Naive B cell (primary cell): ENCODE measurements around the gene SERPINA10. TPM values are rescaled to one million over a fixed set of nuclear protein-coding genes. Genes with fewer than 3 reads are reported as not detected.
"Not testable (repeated sequence)": the region's sequence is repeated elsewhere in the genome, so short reads cannot be mapped to it uniquely, and the experiment has no call there.

ENCODE experiments used
- ATAC-seq, 2 donors: fragments of 150-1000 bp; cut with Tn5 transposase; 2 replicates each; pipeline ENCODE4 v1.10.0; 2021; ENCODE audit warnings: low read depth in 2 of 2, mild to moderate bottlenecking in 2 of 2, moderate library complexity in 2 of 2
- DNase-seq: peaks from one replicate; pipeline ENCODE4 v3.0.0; 2022
- H3K27ac Mint-ChIP-seq, 6 donors: one replicate each; pipeline ENCODE4 v1.8.0; 2020 to 2022; ENCODE audit warnings: mild to moderate bottlenecking in 6 of 6, mixed read lengths in 6 of 6, moderate library complexity in 5 of 6, inconsistent platforms in 2 of 6
- H3K27me3 Mint-ChIP-seq, 3 donors: one replicate each; pipeline ENCODE4 v1.8.0; 2021 to 2022; ENCODE audit warnings: mixed read lengths in 3 of 3, mild to moderate bottlenecking in 1 of 3
- H3K36me3 Mint-ChIP-seq, 2 donors: one replicate each; pipeline ENCODE4 v1.8.0; 2020 to 2022; ENCODE audit warnings: mixed read lengths in 2 of 2, inconsistent platforms in 1 of 2, mild to moderate bottlenecking in 1 of 2
- H3K4me1 Mint-ChIP-seq, 3 donors: one replicate each; pipeline ENCODE4 v1.8.0; 2020 to 2022; ENCODE audit warnings: mixed read lengths in 3 of 3, inconsistent platforms in 1 of 3, mild to moderate bottlenecking in 1 of 3, moderate library complexity in 1 of 3
- H3K4me3 Mint-ChIP-seq, 8 donors: one replicate each; pipeline ENCODE4 v1.8.0; 2020 to 2022; ENCODE audit warnings: mild to moderate bottlenecking in 8 of 8, mixed read lengths in 8 of 8, moderate library complexity in 8 of 8, inconsistent platforms in 2 of 8
- H3K9me3 Mint-ChIP-seq, 7 donors: one replicate each; pipeline ENCODE4 v1.8.0; 2020 to 2022; ENCODE audit warnings: mixed read lengths in 7 of 7, mild to moderate bottlenecking in 5 of 7, inconsistent platforms in 2 of 7, moderate library complexity in 1 of 7
- polyA plus RNA-seq, 6 donors: library from polyadenylated mRNA; unstranded; fragments of 300-500 nt; fragmentation: Illumina TruSeq; gene quantifications; one replicate each; pipeline ENCODE4 v1.2.3, GENCODE V29; 2021; ENCODE audit warnings: low read depth in 6 of 6

The SERPINA10 gene
- polyA plus RNA-seq, 6 donors from 2014 or later = not detected

GRCh38 chr14:94307410-94307992 lies 14.4 kb upstream of the SERPINA10 start:
- DNase-seq = no peak
- no peak overlapping the region for H3K4me3 Mint-ChIP-seq
- no peaks in the 10 kb centered on the region for H3K4me1 Mint-ChIP-seq
- peaks cover 13 to 29% (median 19%) of the 10 kb centered on the region in 7 donors for H3K9me3 Mint-ChIP-seq
- H3K27ac Mint-ChIP-seq = no peak overlapping the region
- peaks cover 0 to 15% of the 10 kb centered on the region in 2 donors for H3K36me3 Mint-ChIP-seq
- H3K27me3 Mint-ChIP-seq = peaks cover 0 to 9% (median 7%) of the 10 kb centered on the region in 3 donors
- ATAC-seq = no peak

- DNase-seq (no peak), ATAC-seq (no peak)
- Mint-ChIP-seq H3K27me3 (peaks cover 0 to 9% (median 7%) of the 10 kb centered on the region in 3 donors), H3K9me3 (peaks cover 13 to 29% (median 22%) of the 10 kb centered on the region in 7 donors), H3K36me3 (peaks cover 0 to 15% of the 10 kb centered on the region in 2 donors), H3K4me1 (no peaks in the 10 kb centered on the region), H3K27ac (peak overlapping the region in 1 of 6 donors; percentile 67), H3K4me3 (no peak overlapping the region)
Observed at GRCh38 chr14:94306047-94306978, 13.2 kb upstream of the SERPINA10 start.

- ATAC-seq (no peak), DNase-seq (no peak)
- H3K4me3 Mint-ChIP-seq = no peak overlapping the region
- peaks cover 0 to 15% of the 10 kb centered on the region in 2 donors for H3K36me3 Mint-ChIP-seq
- no peaks in the 10 kb centered on the region for H3K4me1 Mint-ChIP-seq
- peaks cover 0 to 9% (median 7%) of the 10 kb centered on the region in 3 donors for H3K27me3 Mint-ChIP-seq
- H3K27ac Mint-ChIP-seq = no peak overlapping the region
- H3K9me3 Mint-ChIP-seq = peaks cover 13 to 29% (median 22%) of the 10 kb centered on the region in 7 donors
Observed at GRCh38 chr14:94305620-94306019, 12.6 kb upstream of the SERPINA10 start.

- H3K36me3 Mint-ChIP-seq = peaks cover 0 to 15% of the 10 kb centered on the region in 2 donors
- H3K4me3 Mint-ChIP-seq = peak overlapping the region in 1 of 8 donors; percentile 44
- no peaks in the 10 kb centered on the region for H3K4me1 Mint-ChIP-seq
- H3K27me3 Mint-ChIP-seq = peaks cover 0 to 9% (median 7%) of the 10 kb centered on the region in 3 donors
- no peak for DNase-seq
- H3K27ac Mint-ChIP-seq = no peak overlapping the region
- ATAC-seq = no peak
- peaks cover 13 to 32% (median 22%) of the 10 kb centered on the region in 7 donors for H3K9me3 Mint-ChIP-seq
Observed at GRCh38 chr14:94304243-94304642, 11.2 kb upstream of the SERPINA10 start.

- DNase-seq = no peak
- Mint-ChIP-seq H3K4me3 (no peak overlapping the region), H3K4me1 (no peaks in the 10 kb centered on the region), H3K27me3 (peaks cover 0 to 3% (median 0%) of the 10 kb centered on the region in 3 donors), H3K36me3 (peaks cover 0 to 4% of the 10 kb centered on the region in 2 donors), H3K27ac (no peak overlapping the region), H3K9me3 (peaks cover 8 to 28% (median 16%) of the 10 kb centered on the region in 7 donors)
- no peak for ATAC-seq
Observed at GRCh38 chr14:94303111-94303510, 10.0 kb upstream of the SERPINA10 start.

- H3K27me3 Mint-ChIP-seq = peaks cover 0 to 5% (median 0%) of the 10 kb centered on the region in 3 donors
Observed at GRCh38 chr14:94298130-94298529, 5.1 kb upstream of the SERPINA10 start.

GRCh38 chr14:94296181-94296545 lies 3.1 kb upstream of the SERPINA10 start:
- H3K4me3 Mint-ChIP-seq, H3K36me3 Mint-ChIP-seq, DNase-seq, H3K27me3 Mint-ChIP-seq, H3K27ac Mint-ChIP-seq, H3K4me1 Mint-ChIP-seq: not testable (repeated sequence)
- ATAC-seq = peak in 1 of 2 donors; percentile 30
- H3K9me3 Mint-ChIP-seq = peaks cover 0 to 25% (median 3%) of the 10 kb centered on the region in 7 donors

More at GRCh38 chr14:94298130-94298529, 5.1 kb upstream of the SERPINA10 start:
- no peak overlapping the region for H3K27ac Mint-ChIP-seq
- no peaks in the 10 kb centered on the region for H3K4me1 Mint-ChIP-seq
- H3K4me3 Mint-ChIP-seq = no peak overlapping the region
- ATAC-seq = no peak
- no peak for DNase-seq
- no peaks in the 10 kb centered on the region for H3K36me3 Mint-ChIP-seq
- peaks cover 0 to 25% (median 3%) of the 10 kb centered on the region in 7 donors for H3K9me3 Mint-ChIP-seq

- Mint-ChIP-seq H3K36me3 (no peaks in the 10 kb centered on the region), H3K4me3 (no peak overlapping the region), H3K9me3 (peaks cover 0 to 25% (median 3%) of the 10 kb centered on the region in 7 donors), H3K4me1 (no peaks in the 10 kb centered on the region), H3K27ac (no peak overlapping the region), H3K27me3 (peaks cover 0 to 12% (median 0%) of the 10 kb centered on the region in 3 donors)
- DNase-seq = no peak
- no peak for ATAC-seq
Observed at GRCh38 chr14:94295360-94296180, 2.5 kb upstream of the SERPINA10 start.

GRCh38 chr14:94293578-94293924 lies 483 bp upstream of the SERPINA10 start:
- ATAC-seq = no peak
- no peaks in the 10 kb centered on the region for H3K36me3 Mint-ChIP-seq
- H3K4me1 Mint-ChIP-seq = no peaks in the 10 kb centered on the region
- no peak overlapping the region for H3K4me3 Mint-ChIP-seq
- H3K9me3 Mint-ChIP-seq = peaks cover 0 to 21% (median under 1%) of the 10 kb centered on the region in 7 donors
- H3K27ac Mint-ChIP-seq = no peak overlapping the region
- H3K27me3 Mint-ChIP-seq = peaks cover 0 to 12% (median 0%) of the 10 kb centered on the region in 3 donors
- no peak for DNase-seq

- no peak overlapping the region for H3K27ac Mint-ChIP-seq
- peaks cover 4 to 13% (median 5%) of the 10 kb centered on the region in 3 donors for H3K27me3 Mint-ChIP-seq
- DNase-seq (no peak), ATAC-seq (no peak)
- no peaks in the 10 kb centered on the region for H3K4me1 Mint-ChIP-seq
- no peak overlapping the region for H3K4me3 Mint-ChIP-seq
- H3K36me3 Mint-ChIP-seq = no peaks in the 10 kb centered on the region
- peaks cover 0 to 16% (median 1%) of the 10 kb centered on the region in 7 donors for H3K9me3 Mint-ChIP-seq
Observed at GRCh38 chr14:94292526-94292871, 569 bp downstream of the SERPINA10 start.

GRCh38 chr14:94291906-94292525 lies 1.1 kb downstream of the SERPINA10 start:
- no peaks in the 10 kb centered on the region for H3K4me1 Mint-ChIP-seq
- DNase-seq (no peak), ATAC-seq (no peak)
- H3K27me3 Mint-ChIP-seq = peaks cover 9 to 18% (median 10%) of the 10 kb centered on the region in 3 donors
- H3K4me3 Mint-ChIP-seq = peak overlapping the region in 2 of 8 donors; percentile 29 to 47
- no peaks in the 10 kb centered on the region for H3K36me3 Mint-ChIP-seq
- H3K27ac Mint-ChIP-seq = no peak overlapping the region
- peaks cover 0 to 12% (median 0%) of the 10 kb centered on the region in 7 donors for H3K9me3 Mint-ChIP-seq

- Mint-ChIP-seq H3K27ac (no peak overlapping the region), H3K9me3 (peaks cover 0 to 11% (median 0%) of the 10 kb centered on the region in 7 donors), H3K4me1 (no peaks in the 10 kb centered on the region), H3K4me3 (peak overlapping the region in 1 of 8 donors; percentile 29), H3K27me3 (peaks cover 10 to 13% (median 11%) of the 10 kb centered on the region in 3 donors), H3K36me3 (no peaks in the 10 kb centered on the region)
- no peak for ATAC-seq
- no peak for DNase-seq
Observed at GRCh38 chr14:94291159-94291905, 1.7 kb downstream of the SERPINA10 start.
